SK-N-SH treated with all-trans-retinoic acid at 6 μM for 48 hours (cell line): ENCODE results near the gene PEMT.

Experiments used
- CREB5 ChIP-seq: fragments of 250-450 bp; sonication (Bioruptor Pico); IDR thresholded peaks from 2 replicates; pipeline ENCODE4 v1.5.1; 2020; ENCODE audit warnings: low read depth, mild to moderate bottlenecking, moderate library complexity
- OSR1 ChIP-seq: fragments of 250-450 bp; sonication (Bioruptor Pico); IDR thresholded peaks from 2 replicates; pipeline ENCODE4 v1.8.0; 2022; ENCODE audit warnings: moderate library complexity, mild to moderate bottlenecking, inconsistent platforms
- PATZ1 ChIP-seq: fragments of 250-450 bp; sonication (Bioruptor Pico); IDR thresholded peaks from 2 replicates; pipeline ENCODE4 v1.8.0; 2020; ENCODE audit warnings: mild to moderate bottlenecking, moderate library complexity, borderline replicate concordance
- RARB ChIP-seq: fragments of 250-450 bp; sonication (Bioruptor Pico); IDR thresholded peaks from 2 replicates; pipeline ENCODE4 v1.8.0; 2021; ENCODE audit warnings: mild to moderate bottlenecking, moderate library complexity
- SNAI2 ChIP-seq: fragments of 250-450 bp; sonication (Bioruptor Pico); IDR thresholded peaks from 2 replicates; pipeline ENCODE4 v1.5.0; 2020; ENCODE audit warnings: mild to moderate bottlenecking, moderate library complexity
- TSHZ2 ChIP-seq: fragments of 250-450 bp; sonication (Bioruptor Pico); IDR thresholded peaks from 2 replicates; pipeline ENCODE4 v1.5.0; 2020; ENCODE audit warnings: mild to moderate bottlenecking, moderate library complexity
- ZFP3 ChIP-seq: fragments of 250-450 bp; sonication (Bioruptor Pico); IDR thresholded peaks from 2 replicates; pipeline ENCODE4 v1.5.0; 2020; ENCODE audit warnings: mild to moderate bottlenecking, moderate library complexity
- ZNF70 ChIP-seq: fragments of 450-650 bp; formaldehyde crosslinking; IDR thresholded peaks from 2 replicates; pipeline ENCODE4 v1.5.0; 2020; ENCODE audit warnings: mild to moderate bottlenecking, moderate library complexity

DNA sequence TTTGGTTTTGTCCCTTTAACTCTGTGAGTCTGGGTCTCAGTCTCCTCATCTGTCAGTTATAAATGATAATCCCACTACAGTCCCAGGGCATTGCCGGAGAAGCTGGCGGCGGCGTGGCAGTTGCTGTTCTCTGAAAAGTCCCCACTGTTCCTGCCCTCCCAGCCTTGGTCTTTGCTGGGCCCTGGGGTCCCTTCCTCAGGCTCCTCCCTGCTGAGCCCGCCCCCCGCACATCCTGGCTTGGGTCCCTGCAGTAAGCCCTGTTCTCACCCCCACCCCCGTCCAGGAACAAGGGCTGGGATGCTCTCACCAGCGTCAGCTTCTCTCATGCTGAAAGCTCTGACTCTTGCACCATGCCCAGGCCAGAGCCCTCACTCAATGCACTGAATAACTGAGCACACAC is 35.3 kb upstream of the PEMT start:
- TF ChIP-seq OSR1 (CRISPR knock-in tag) (no peak), PATZ1 (CRISPR knock-in tag) (no peak), RARB (CRISPR knock-in tag) (no peak), ZNF70 (CRISPR knock-in tag) (no peak), TSHZ2 (no peak), SNAI2 (CRISPR knock-in tag) (no peak), CREB5 (CRISPR knock-in tag) (no peak), ZFP3 (CRISPR knock-in tag) (no peak)
